Activated T-cell treated with anti-CD3 and anti-CD28 coated beads, Interleukin-2, amount 50 U/mL, for 72 hours (primary cell): ENCODE measurements around the gene LILRA1. TPM values are rescaled to one million over a fixed set of nuclear protein-coding genes. Genes with fewer than 3 reads are reported as not detected.
"Not testable (repeated sequence)": the region's sequence is repeated elsewhere in the genome, so short reads cannot be mapped to it uniquely, and the experiment has no call there.

Experiments used
- ATAC-seq, 2 donors: fragments of 150-1000 bp; cut with Tn5 transposase; replicated peaks in 1 of 2; 2 replicates each; pipeline ENCODE4 v1.10.0; 2021; ENCODE audit warnings: moderate library complexity in 2 of 2, mild to moderate bottlenecking in 1 of 2
- DNase-seq, 2 donors: peaks; one replicate each; pipeline ENCODE4 v3.0.0; 2021 to 2022; ENCODE audit warnings: mixed read lengths in 1 of 2
- H3K27ac Mint-ChIP-seq: one replicate; pipeline ENCODE4 v1.8.0; 2022; ENCODE audit warnings: mild to moderate bottlenecking, moderate library complexity, mixed read lengths
- H3K27me3 Mint-ChIP-seq: one replicate; pipeline ENCODE4 v1.8.0; 2022; ENCODE audit warnings: low read depth, mixed read lengths
- H3K36me3 Mint-ChIP-seq, 2 donors: one replicate each; pipeline ENCODE4 v1.8.0; 2022; ENCODE audit warnings: mixed read lengths in 2 of 2, mild to moderate bottlenecking in 1 of 2; ENCODE audit not compliant: insufficient read depth in 2 of 2
- H3K4me1 Mint-ChIP-seq: one replicate; pipeline ENCODE4 v1.8.0; 2022; ENCODE audit warnings: low read depth, mixed read lengths
- H3K4me3 Mint-ChIP-seq, 2 donors: one replicate each; pipeline ENCODE4 v1.8.0; 2022; ENCODE audit warnings: mild to moderate bottlenecking in 2 of 2, mixed read lengths in 2 of 2, moderate library complexity in 2 of 2
- H3K9me3 Mint-ChIP-seq, 2 donors: one replicate each; pipeline ENCODE4 v1.8.0; 2022; ENCODE audit warnings: mixed read lengths in 2 of 2
- total RNA-seq, 2 donors: library from RNA; stranded (reverse); gene quantifications; one replicate each; pipeline ENCODE4 v1.2.3, GENCODE V29; 2022

The LILRA1 gene
- total RNA-seq, 2 donors from 2014 or later = not detected

DNA sequence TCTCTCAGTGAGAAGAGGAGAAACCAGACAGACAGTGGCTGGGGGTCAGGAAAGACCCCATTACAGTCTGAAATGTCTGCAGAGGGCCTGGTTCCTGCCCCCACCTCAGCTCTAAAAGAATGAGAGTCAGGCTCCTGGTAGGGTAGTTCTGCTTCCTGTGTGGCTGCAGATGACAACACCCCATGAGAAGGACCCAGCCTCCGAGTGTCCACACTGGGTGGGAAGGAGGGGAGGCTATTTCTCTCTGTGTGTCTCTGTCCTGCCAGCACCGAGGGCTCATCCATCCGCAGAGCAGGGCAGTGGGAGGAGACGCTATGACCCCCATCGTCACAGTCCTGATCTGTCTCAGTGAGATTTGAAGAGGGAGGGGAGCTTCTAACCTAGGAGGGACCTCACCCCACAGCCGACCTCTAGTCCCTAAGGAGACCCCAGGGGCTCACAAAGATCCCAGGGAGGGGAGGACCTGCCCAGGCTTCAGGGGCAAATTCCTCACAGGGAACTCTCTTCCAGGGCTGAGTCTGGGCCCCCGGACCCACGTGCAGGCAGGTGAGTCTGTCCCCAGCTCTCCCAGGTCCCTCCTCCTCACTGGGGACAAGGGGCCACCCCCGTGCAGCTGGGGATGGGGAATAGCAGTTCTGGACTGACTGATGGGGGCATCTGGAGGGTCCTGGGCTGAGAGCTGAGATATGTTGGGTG lies 647 bp downstream of the LILRA1 start:
- H3K4me3 Mint-ChIP-seq, H3K36me3 Mint-ChIP-seq, H3K27ac Mint-ChIP-seq, H3K4me1 Mint-ChIP-seq, DNase-seq, ATAC-seq, H3K9me3 Mint-ChIP-seq: not testable (repeated sequence)
- H3K27me3 Mint-ChIP-seq = peaks cover 34% of the 10 kb centered on the region

DNA sequence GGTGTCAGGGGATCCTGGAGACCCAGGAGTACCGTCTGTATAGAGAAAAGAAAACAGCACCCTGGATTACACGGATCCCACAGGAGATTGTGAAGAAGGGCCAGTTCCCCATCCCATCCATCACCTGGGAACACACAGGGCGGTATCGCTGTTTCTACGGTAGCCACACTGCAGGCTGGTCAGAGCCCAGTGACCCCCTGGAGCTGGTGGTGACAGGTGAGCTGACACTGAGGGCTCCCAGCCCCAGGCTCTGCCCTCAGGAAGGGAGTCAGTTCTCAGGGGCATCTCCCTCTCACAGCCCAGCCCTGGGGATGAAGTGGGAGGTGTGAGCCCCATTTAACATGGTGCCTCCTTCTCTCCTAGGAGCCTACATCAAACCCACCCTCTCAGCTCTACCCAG lies 1.3 kb downstream of the LILRA1 start:
- DNase-seq (no peak), ATAC-seq (no peak)
- Mint-ChIP-seq H3K4me3 (no peak overlapping the region), H3K27me3 (peaks cover 34% of the 10 kb centered on the region), H3K27ac (no peak overlapping the region), H3K4me1 (no peaks in the 10 kb centered on the region), H3K9me3 (peaks cover 0 to 7% of the 10 kb centered on the region in 2 donors), H3K36me3 (no peaks in the 10 kb centered on the region)

GRCh38 chr19:54595680-54596436 lies 2.4 kb downstream of the LILRA1 start:
- H3K36me3 Mint-ChIP-seq, H3K4me1 Mint-ChIP-seq, ATAC-seq, H3K9me3 Mint-ChIP-seq, DNase-seq, H3K4me3 Mint-ChIP-seq, H3K27ac Mint-ChIP-seq: not testable (repeated sequence)
- H3K27me3 Mint-ChIP-seq = peaks cover 38% of the 10 kb centered on the region

DNA sequence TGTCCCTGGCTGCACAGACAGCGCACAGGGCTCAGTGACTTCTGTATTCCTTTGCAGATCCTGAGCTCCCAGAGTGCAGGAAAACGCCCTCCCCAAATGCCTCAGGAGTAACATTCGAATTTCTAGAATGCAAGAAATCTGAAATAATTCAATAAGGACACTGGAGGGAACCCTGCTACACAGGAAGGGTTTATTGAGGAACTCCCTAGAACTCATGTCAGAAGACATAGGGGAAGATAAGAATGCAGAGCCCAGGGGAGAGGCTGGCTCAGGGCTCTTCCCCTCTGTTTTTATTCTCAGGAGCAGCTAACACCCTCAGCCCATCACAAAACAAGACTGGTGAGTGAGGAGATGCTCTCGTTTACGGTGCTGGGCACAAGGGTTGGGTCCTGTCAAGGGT lies 6.8 kb downstream of the LILRA1 start:
- peaks cover 19% of the 10 kb centered on the region for H3K27me3 Mint-ChIP-seq
- no peak overlapping the region for H3K27ac Mint-ChIP-seq

DNA sequence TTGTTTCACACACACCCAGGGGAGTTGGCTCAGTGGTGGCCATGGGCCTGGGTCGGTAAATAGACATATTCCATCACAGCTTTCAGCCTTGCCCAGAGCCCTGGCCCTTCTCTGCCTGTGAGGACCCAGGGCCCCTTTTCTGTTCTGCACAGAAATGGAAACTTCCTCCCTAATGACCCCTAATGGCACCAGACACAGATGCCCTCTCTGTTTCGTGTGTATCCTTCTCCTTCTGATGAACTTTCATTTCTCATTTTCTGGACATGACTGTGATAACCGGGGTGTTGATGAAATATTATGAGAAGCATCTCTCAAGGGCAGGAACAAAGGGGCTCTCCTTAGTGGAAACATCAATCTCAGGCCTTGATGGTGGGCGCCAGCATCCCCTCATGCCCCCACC lies 12.8 kb downstream of the LILRA1 start:
- ATAC-seq (no peak), DNase-seq (no peak)
- Mint-ChIP-seq H3K4me1 (no peaks in the 10 kb centered on the region), H3K27me3 (peaks cover 10% of the 10 kb centered on the region), H3K36me3 (peaks cover 2 to 3% of the 10 kb centered on the region in 2 donors), H3K27ac (no peak overlapping the region), H3K9me3 (peaks cover 0 to 3% of the 10 kb centered on the region in 2 donors), H3K4me3 (no peak overlapping the region)

More for the DNA sequence above, 6.8 kb downstream of the LILRA1 start:
- Mint-ChIP-seq H3K36me3 (no peaks in the 10 kb centered on the region), H3K9me3 (peaks cover 0 to 3% of the 10 kb centered on the region in 2 donors), H3K4me1 (no peaks in the 10 kb centered on the region), H3K4me3 (no peak overlapping the region)
- ATAC-seq (no peak), DNase-seq (no peak)

DNA sequence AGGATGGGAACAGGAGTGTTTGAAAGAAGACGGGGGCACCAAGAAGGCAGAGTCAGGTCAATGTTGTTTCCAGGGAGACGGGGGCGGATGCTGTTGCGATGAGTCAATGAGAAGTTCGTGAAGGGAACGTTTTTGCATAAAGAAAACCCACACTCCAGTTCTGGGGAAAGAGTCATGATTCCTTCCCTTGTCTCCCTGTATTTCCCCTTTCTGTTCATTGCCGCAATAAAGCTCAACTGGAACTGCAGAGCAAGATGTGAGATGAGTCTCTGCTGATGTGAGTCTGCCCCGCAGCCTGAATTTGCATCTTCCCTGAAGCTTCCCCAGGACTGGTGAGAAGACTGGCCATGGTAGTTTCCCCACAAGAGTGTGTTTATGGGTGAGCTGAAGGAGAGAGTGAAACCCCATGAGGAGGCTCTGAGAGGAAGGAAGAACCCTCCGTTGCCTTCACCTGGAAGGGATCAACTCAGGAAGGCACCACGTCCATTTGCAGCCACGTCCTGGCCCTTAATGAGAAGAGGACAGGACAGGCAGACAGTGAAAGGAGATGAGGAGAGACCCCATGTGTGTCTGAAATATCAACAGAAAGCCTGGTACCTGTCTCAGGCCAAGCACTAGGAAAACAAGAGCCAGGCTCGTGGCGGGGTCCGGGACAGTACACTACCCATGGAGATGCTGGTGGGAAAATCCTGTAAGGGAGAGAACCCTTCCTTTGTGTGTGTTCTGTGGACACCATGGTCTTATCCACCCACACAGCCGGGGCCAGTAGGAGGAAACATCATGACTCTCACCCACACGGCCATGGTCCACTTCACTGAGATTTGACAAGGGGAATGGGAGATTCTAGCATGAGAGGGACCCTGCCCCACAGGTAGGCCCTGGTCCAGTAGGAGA lies 13.7 kb downstream of the LILRA1 start:
- Mint-ChIP-seq H3K27ac (no peak overlapping the region), H3K4me1 (no peaks in the 10 kb centered on the region), H3K27me3 (peaks cover 6% of the 10 kb centered on the region), H3K9me3 (peaks cover 0 to 3% of the 10 kb centered on the region in 2 donors), H3K4me3 (no peak overlapping the region), H3K36me3 (peaks cover 2 to 3% of the 10 kb centered on the region in 2 donors)
- ATAC-seq (peak; percentile 24 to 45), DNase-seq (no peak)

- Mint-ChIP-seq H3K9me3 (peaks cover 0 to 3% of the 10 kb centered on the region in 2 donors), H3K4me1 (no peaks in the 10 kb centered on the region), H3K36me3 (peaks cover 2 to 3% of the 10 kb centered on the region in 2 donors), H3K27ac (no peak overlapping the region), H3K4me3 (no peak overlapping the region), H3K27me3 (peaks cover 6% of the 10 kb centered on the region)
- ATAC-seq = no peak
- DNase-seq = no peak
These were observed 14.3 kb downstream of the LILRA1 start for GRCh38 chr19:54607785-54608150.

DNA sequence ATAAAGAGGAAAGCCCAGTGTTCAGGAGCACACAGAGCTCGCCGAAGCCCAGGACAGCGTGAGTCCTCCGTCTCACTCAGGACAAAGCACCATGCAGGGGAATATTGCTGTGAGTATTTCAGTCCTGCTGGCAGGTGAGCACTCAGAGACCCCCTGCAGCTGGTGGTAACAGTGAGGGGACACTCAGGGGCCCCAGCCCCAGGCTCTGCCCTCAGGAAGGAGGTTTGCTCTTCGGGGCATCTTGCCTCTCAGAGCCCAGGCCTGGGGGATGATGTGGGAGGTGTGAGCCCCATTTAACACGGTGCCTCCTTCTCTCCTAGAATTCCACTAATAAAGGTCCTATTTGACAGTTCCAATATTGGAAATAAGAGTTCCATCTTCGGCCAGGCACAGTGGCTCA lies 14.8 kb downstream of the LILRA1 start:
- peaks cover 2 to 3% of the 10 kb centered on the region in 2 donors for H3K36me3 Mint-ChIP-seq

GRCh38 chr19:54608792-54609191 lies 15.4 kb downstream of the LILRA1 start:
- Mint-ChIP-seq H3K27ac (no peak overlapping the region), H3K36me3 (peaks cover 2 to 3% of the 10 kb centered on the region in 2 donors), H3K4me3 (no peak overlapping the region), H3K27me3 (peaks cover 8% of the 10 kb centered on the region), H3K4me1 (no peaks in the 10 kb centered on the region), H3K9me3 (peaks cover 0 to 3% of the 10 kb centered on the region in 2 donors)
- DNase-seq (no peak), ATAC-seq (no peak)

More for the DNA sequence above, 14.8 kb downstream of the LILRA1 start:
- peaks cover 0 to 3% of the 10 kb centered on the region in 2 donors for H3K9me3 Mint-ChIP-seq
- no peak overlapping the region for H3K4me3 Mint-ChIP-seq
- DNase-seq (no peak), ATAC-seq (no peak)
- peaks cover 6% of the 10 kb centered on the region for H3K27me3 Mint-ChIP-seq
- no peaks in the 10 kb centered on the region for H3K4me1 Mint-ChIP-seq
- H3K27ac Mint-ChIP-seq = no peak overlapping the region

GRCh38 chr19:54609356-54609791 lies 15.9 kb downstream of the LILRA1 start:
- Mint-ChIP-seq H3K4me3 (no peak overlapping the region), H3K27me3 (peaks cover 14% of the 10 kb centered on the region), H3K36me3 (peaks cover 2 to 3% of the 10 kb centered on the region in 2 donors), H3K4me1 (no peaks in the 10 kb centered on the region), H3K27ac (no peak overlapping the region), H3K9me3 (peaks cover 0 to 3% of the 10 kb centered on the region in 2 donors)
- ATAC-seq (no peak), DNase-seq (no peak)

DNA sequence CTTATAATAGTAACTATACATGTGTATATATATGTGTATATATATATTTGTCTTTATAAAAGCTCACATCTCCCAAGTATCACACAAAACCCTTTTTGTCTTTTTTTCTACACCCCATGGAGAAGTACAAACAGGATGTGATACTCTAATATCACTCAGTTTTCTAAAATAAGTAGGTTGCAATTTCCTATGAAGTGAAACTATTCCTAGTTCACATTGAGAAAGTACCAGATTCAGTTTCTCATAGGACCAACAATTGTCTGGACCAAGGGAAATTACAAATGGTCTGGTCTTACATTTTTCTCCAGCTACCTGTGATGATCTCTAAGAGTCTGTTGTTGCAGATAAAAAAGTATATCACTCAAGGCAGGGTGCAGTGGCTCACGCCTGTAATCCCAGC lies 19.0 kb downstream of the LILRA1 start:
- peaks cover 25% of the 10 kb centered on the region for H3K27me3 Mint-ChIP-seq
- H3K9me3 Mint-ChIP-seq = peaks cover 2% of the 10 kb centered on the region in 2 donors
- no peaks in the 10 kb centered on the region for H3K4me1 Mint-ChIP-seq
- H3K27ac Mint-ChIP-seq = no peak overlapping the region
- H3K4me3 Mint-ChIP-seq = no peak overlapping the region
- peaks cover 0 to 4% of the 10 kb centered on the region in 2 donors for H3K36me3 Mint-ChIP-seq
- no peak for DNase-seq
- no peak for ATAC-seq

DNA sequence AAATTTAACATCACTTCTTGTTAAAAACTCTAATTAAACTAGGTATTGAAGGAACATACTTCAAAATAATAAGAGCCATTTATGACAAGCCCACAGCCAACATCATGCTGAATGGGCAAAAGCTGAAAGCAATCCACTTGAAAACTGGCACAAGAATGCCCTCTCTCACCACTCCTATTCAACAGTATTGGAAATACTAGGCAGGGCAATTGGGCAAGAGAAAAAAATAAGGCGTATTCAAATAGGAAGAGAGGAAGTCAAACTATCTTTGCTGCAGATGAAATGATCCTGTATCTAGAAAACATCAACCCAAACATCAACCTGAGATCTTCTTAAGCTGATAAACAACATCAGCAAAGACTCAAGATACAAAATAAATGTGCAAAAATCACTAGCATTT lies 21.3 kb downstream of the LILRA1 start:
- no peak for ATAC-seq
- DNase-seq = no peak
- peaks cover 22% of the 10 kb centered on the region for H3K27me3 Mint-ChIP-seq

GRCh38 chr19:54616057-54616456 lies 22.6 kb downstream of the LILRA1 start:
- no peak overlapping the region for H3K4me3 Mint-ChIP-seq
- peaks cover 0 to 2% of the 10 kb centered on the region in 2 donors for H3K36me3 Mint-ChIP-seq

More for the DNA sequence above, 21.3 kb downstream of the LILRA1 start:
- H3K27ac Mint-ChIP-seq = no peak overlapping the region
- H3K4me1 Mint-ChIP-seq = no peaks in the 10 kb centered on the region
- no peak overlapping the region for H3K4me3 Mint-ChIP-seq
- peaks cover 2% of the 10 kb centered on the region in 2 donors for H3K9me3 Mint-ChIP-seq
- H3K36me3 Mint-ChIP-seq = peaks cover 0 to 2% of the 10 kb centered on the region in 2 donors

More at GRCh38 chr19:54616057-54616456, 22.6 kb downstream of the LILRA1 start:
- peaks cover 19% of the 10 kb centered on the region for H3K27me3 Mint-ChIP-seq
- DNase-seq (no peak), ATAC-seq (no peak)
- H3K27ac Mint-ChIP-seq = no peak overlapping the region
- peaks cover 2% of the 10 kb centered on the region in 2 donors for H3K9me3 Mint-ChIP-seq
- no peaks in the 10 kb centered on the region for H3K4me1 Mint-ChIP-seq
